Measurements from ENCODE around the gene EZH2.

Gene EZH2

DNA sequence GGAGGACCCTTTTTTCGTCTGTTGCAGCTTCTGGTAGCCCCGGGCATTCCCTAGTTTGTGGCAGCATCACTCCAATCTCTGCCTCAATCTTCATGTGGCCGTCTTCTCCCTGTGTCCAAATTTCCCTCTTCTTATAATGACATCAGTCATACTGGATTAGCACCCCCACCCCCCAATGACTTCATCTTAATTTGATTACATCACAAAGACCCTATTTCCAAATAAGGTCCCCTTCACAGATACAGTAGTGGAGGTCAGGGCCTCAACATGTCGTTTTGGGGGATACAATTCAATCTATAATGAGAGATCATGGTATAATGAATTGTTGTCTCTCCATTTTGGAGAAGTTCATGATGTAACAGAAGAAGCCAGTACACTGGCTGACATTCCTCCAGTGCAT lies 28.1 kb upstream of the EZH2 start:
- H3K36me3 Mint-ChIP-seq: no peaks in the 10 kb centered on the region
- H3K27ac Mint-ChIP-seq: peak overlapping the region; percentile 100
- H3K27me3 Mint-ChIP-seq: no peaks in the 10 kb centered on the region
- no peaks in the 10 kb centered on the region for H3K9me3 Mint-ChIP-seq
- H3K4me1 Mint-ChIP-seq: peaks cover 79% of the 10 kb centered on the region
- H3K4me3 Mint-ChIP-seq: peak overlapping the region; percentile 71

- Mint-ChIP-seq H3K27ac (peak overlapping the region; percentile 100), H3K9me3 (no peaks in the 10 kb centered on the region), H3K4me1 (peaks cover 76% of the 10 kb centered on the region), H3K36me3 (no peaks in the 10 kb centered on the region), H3K27me3 (no peaks in the 10 kb centered on the region), H3K4me3 (peak overlapping the region; percentile 71)
These were observed 27.5 kb upstream of the EZH2 start for GRCh38 chr7:148911626-148912025.

DNA sequence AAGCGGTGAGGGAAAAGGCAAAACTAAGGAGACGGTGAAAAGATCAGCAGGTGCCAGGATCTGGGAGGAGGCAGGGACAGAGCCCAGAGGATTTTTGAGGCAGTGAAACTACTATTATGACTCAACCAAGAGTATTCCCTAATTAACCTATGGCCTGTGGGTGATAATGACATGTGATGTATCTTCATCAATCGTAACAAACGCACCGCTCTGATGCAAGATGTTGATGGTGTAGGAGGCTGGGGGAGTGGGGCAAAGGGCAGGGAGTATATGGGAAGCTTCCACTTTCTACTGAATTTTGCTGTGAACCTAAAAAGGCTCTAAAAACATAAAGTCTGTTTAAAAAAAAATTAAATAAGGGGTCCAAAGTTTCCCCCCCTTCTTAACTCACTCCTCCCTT lies 25.5 kb upstream of the EZH2 start:
- Mint-ChIP-seq H3K9me3 (no peaks in the 10 kb centered on the region), H3K27me3 (no peaks in the 10 kb centered on the region), H3K4me1 (peaks cover 59% of the 10 kb centered on the region), H3K36me3 (no peaks in the 10 kb centered on the region), H3K27ac (peak overlapping the region; percentile 86), H3K4me3 (no peak overlapping the region)

DNA sequence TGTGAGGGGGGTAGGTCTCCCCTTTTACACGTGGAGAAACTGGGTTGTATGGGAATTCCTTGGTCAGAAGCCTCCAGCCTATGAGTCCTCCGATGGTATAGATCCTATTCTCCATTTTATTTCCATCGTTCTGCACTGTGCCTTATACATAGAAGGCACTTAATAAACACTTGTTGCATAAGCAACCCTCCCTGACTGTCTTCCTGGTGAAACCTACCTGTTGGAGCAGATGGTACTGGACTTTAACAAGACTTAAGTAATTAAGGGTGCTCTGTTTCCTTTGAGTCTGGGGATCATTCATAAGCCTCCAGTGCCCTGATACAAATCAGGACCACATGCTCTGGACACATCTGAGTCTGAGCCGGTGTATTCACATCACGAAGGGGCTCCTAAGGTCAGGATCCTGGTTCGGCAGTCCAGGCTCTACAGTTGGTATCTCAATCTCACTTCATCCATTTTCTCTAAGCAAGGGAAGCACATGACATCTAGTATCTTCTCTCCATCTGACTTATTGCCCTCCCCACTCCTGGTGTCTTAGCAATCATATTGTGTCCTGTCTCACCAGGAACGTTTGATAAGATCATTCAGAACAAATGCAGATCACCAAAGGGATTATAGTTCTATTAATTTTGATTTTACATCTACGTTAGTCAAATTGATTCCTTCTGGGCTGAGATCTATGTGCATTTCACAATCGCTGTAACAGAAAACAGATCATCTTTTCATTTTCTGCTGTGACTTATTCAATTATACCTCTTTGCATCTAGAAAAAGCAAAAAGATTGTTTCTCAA lies 22.8 kb upstream of the EZH2 start:
- H3K36me3 Mint-ChIP-seq: no peaks in the 10 kb centered on the region
- peaks cover 42% of the 10 kb centered on the region for H3K4me1 Mint-ChIP-seq
- H3K9me3 Mint-ChIP-seq: no peaks in the 10 kb centered on the region
- no peak overlapping the region for H3K27ac Mint-ChIP-seq
- H3K4me3 Mint-ChIP-seq: no peak overlapping the region
- H3K27me3 Mint-ChIP-seq: no peaks in the 10 kb centered on the region

GRCh38 chr7:148905093-148905666 lies 21.1 kb upstream of the EZH2 start:
- H3K4me3 Mint-ChIP-seq: no peak overlapping the region
- no peaks in the 10 kb centered on the region for H3K9me3 Mint-ChIP-seq
- H3K4me1 Mint-ChIP-seq: peaks cover 25% of the 10 kb centered on the region
- no peak overlapping the region for H3K27ac Mint-ChIP-seq
- H3K27me3 Mint-ChIP-seq: no peaks in the 10 kb centered on the region
- H3K36me3 Mint-ChIP-seq: no peaks in the 10 kb centered on the region

- Mint-ChIP-seq H3K4me3 (no peak overlapping the region), H3K27me3 (no peaks in the 10 kb centered on the region), H3K4me1 (peaks cover 18% of the 10 kb centered on the region), H3K27ac (no peak overlapping the region), H3K36me3 (no peaks in the 10 kb centered on the region), H3K9me3 (no peaks in the 10 kb centered on the region)
These were observed 19.4 kb upstream of the EZH2 start for GRCh38 chr7:148903504-148903903.

DNA sequence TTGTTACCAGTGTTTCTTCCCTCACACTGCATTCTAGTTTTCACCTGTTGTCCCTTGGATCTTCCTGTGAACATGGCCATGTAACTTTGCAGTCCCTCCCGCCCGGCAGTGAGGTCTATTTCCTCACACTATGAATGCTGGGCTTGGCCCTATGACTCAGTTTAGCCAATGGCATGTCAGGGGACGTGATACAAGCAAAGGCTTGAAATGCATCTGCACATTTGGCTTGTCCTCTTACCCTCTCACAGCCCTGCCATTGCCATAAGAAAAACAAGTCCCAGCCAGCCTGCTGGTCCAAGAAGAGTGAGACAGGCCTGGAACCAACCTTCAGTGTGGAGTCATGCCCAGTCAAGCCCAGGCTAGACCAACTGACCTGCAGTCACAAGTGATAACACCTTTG lies 17.1 kb upstream of the EZH2 start:
- no peaks in the 10 kb centered on the region for H3K27me3 Mint-ChIP-seq
- no peak overlapping the region for H3K27ac Mint-ChIP-seq
- H3K4me3 Mint-ChIP-seq: no peak overlapping the region
- no peaks in the 10 kb centered on the region for H3K36me3 Mint-ChIP-seq
- peaks cover 15% of the 10 kb centered on the region for H3K4me1 Mint-ChIP-seq
- no peaks in the 10 kb centered on the region for H3K9me3 Mint-ChIP-seq

DNA sequence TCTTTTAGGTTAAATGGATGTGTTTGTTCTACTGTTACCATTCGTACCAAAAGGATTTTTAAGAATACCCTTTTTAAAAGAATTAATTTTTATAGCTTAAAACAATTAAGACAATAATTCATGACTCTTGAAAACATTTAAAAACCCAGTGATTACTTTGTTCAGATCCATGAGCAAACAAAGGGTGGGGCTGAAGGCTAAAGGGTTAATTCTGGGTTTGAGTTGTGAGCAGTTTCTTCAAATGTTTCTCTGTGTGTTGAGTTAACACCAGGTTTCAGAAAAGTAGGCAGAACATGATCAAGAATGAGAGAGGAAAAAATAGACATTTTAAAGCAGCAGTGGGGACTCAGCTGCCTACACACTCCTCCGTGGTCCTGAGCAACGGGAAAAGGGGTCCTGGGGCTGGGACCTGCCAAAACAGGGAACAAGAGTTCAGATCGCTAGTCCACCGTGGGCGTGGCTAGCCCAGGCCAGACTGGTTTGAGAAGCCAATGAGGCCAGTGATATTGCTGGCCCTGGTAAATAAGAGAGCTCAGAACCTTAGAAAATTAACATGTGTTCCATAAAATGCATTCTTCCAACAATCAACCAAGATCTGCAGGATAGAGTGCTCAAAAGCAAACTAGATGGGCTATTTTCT lies 14.9 kb upstream of the EZH2 start:
- Mint-ChIP-seq H3K4me1 (peaks cover 15% of the 10 kb centered on the region), H3K4me3 (no peak overlapping the region), H3K36me3 (no peaks in the 10 kb centered on the region), H3K27me3 (no peaks in the 10 kb centered on the region), H3K27ac (no peak overlapping the region), H3K9me3 (no peaks in the 10 kb centered on the region)

DNA sequence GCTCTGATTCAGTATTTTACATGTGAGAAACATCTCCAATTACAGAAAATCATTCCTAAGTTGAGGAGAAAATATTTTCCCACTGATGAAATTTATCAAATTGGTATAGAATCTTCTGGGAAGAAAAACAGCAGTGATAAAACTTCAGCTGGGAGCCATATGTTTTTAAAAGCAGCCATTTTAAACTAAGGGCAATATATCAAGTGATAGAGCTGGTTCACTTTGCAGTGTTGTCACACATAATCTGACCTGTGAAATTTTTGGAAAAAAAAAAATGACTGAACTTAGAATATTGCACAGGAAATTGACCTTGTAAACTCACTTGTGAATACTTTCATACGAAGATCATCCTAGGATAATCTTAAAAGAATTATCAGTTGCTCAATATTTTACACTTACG lies 10.5 kb upstream of the EZH2 start:
- H3K9me3 Mint-ChIP-seq: no peaks in the 10 kb centered on the region
- no peaks in the 10 kb centered on the region for H3K27me3 Mint-ChIP-seq
- no peak overlapping the region for H3K4me3 Mint-ChIP-seq
- no peaks in the 10 kb centered on the region for H3K36me3 Mint-ChIP-seq
- peaks cover 19% of the 10 kb centered on the region for H3K4me1 Mint-ChIP-seq
- H3K27ac Mint-ChIP-seq: no peak overlapping the region

GRCh38 chr7:148893071-148893470 lies 9.0 kb upstream of the EZH2 start:
- Mint-ChIP-seq H3K4me3 (no peak overlapping the region), H3K27me3 (no peaks in the 10 kb centered on the region), H3K27ac (no peak overlapping the region), H3K9me3 (no peaks in the 10 kb centered on the region), H3K36me3 (no peaks in the 10 kb centered on the region), H3K4me1 (peaks cover 15% of the 10 kb centered on the region)

GRCh38 chr7:148888300-148888699 lies 4.2 kb upstream of the EZH2 start:
- no peaks in the 10 kb centered on the region for H3K9me3 Mint-ChIP-seq
- H3K4me3 Mint-ChIP-seq: no peak overlapping the region
- no peak overlapping the region for H3K27ac Mint-ChIP-seq
- peaks cover 4% of the 10 kb centered on the region for H3K36me3 Mint-ChIP-seq
- peaks cover 32% of the 10 kb centered on the region for H3K4me1 Mint-ChIP-seq
- no peaks in the 10 kb centered on the region for H3K27me3 Mint-ChIP-seq

DNA sequence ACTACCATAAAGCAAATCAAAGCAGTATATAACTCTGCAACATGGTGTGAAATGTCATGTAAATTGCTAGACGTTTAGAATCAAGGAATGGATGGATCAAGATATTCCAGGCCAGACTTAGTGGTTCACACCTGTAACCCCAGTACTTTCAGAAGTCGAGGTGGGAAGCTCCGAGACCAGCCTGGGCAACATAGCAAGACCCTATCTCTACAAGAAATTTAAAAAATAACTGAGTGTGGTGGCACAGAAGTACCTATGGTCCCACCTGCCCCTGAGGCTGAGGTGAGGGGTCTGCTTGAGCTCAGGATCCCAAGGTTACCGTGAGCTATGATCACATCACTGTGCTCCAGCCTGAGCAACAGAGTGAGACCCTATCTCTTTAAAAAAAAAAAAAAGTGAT lies 2.8 kb upstream of the EZH2 start:
- Mint-ChIP-seq H3K9me3 (no peaks in the 10 kb centered on the region), H3K27ac (peak overlapping the region; percentile 72), H3K4me1 (peaks cover 26% of the 10 kb centered on the region), H3K4me3 (peak overlapping the region; percentile 76), H3K27me3 (no peaks in the 10 kb centered on the region), H3K36me3 (peaks cover 4% of the 10 kb centered on the region)

GRCh38 chr7:148884299-148885022 lies 370 bp upstream of the EZH2 start:
- H3K27ac Mint-ChIP-seq: peak overlapping the region; percentile 96
- peaks cover 8% of the 10 kb centered on the region for H3K36me3 Mint-ChIP-seq
- H3K9me3 Mint-ChIP-seq: no peaks in the 10 kb centered on the region
- no peaks in the 10 kb centered on the region for H3K27me3 Mint-ChIP-seq
- peaks cover 39% of the 10 kb centered on the region for H3K4me1 Mint-ChIP-seq
- H3K4me3 Mint-ChIP-seq: peak overlapping the region; percentile 91

GRCh38 chr7:148883266-148884048 lies 634 bp downstream of the EZH2 start:
- Mint-ChIP-seq H3K36me3 (peaks cover 8% of the 10 kb centered on the region), H3K9me3 (no peaks in the 10 kb centered on the region), H3K27ac (peak overlapping the region; percentile 95)

GRCh38 chr7:148882841-148883265 lies 1.2 kb downstream of the EZH2 start:
- no peaks in the 10 kb centered on the region for H3K27me3 Mint-ChIP-seq
- H3K4me3 Mint-ChIP-seq: peak overlapping the region; percentile 98
- no peaks in the 10 kb centered on the region for H3K9me3 Mint-ChIP-seq
- peaks cover 44% of the 10 kb centered on the region for H3K4me1 Mint-ChIP-seq
- peak overlapping the region; percentile 95 for H3K27ac Mint-ChIP-seq
- H3K36me3 Mint-ChIP-seq: peaks cover 8% of the 10 kb centered on the region

More at GRCh38 chr7:148883266-148884048, 634 bp downstream of the EZH2 start:
- peak overlapping the region; percentile 98 for H3K4me3 Mint-ChIP-seq
- no peaks in the 10 kb centered on the region for H3K27me3 Mint-ChIP-seq
- H3K4me1 Mint-ChIP-seq: peaks cover 39% of the 10 kb centered on the region

Measured in activated naive CD4-positive, alpha-beta T cell treated with anti-CD3 and anti-CD28 coated beads, Interleukin-2, amount 50 U/mL, for 24 hours (primary cell).